Measurements from ENCODE around the gene DLEC1.
"Not testable (repeated sequence)": the region's sequence is repeated elsewhere in the genome, so short reads cannot be mapped to it uniquely, and the experiment has no call there.

DNA sequence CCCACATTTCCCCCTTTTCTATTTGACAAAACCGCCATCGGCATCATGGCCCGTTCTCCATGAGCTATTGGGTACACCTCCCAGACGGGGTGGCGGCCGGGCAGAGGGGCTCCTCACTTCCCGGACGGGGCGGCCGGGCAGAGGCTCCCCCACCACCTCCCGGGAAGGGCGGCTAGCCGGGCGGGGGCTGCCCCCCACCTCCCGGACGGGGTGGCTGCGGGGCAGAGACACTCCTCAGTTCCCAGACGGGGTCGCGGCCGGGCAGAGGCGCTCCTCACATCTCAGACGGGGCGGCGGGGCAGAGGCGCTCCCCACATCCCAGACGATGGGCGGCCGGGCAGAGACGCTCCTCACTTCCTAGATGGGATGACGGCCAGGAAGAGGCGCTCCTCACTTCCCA, 25.4 kb downstream of the DLEC1 start:
- TF ChIP-seq POLR2AphosphoS5 (IDR thresholded peaks at IDR 0.05; ENCODE audit: low read depth, low read length); TAF1 (IDR thresholded peaks at IDR 0.05; ENCODE audit: borderline replicate concordance, low read depth, low read length); POLR2A (IDR thresholded peaks at IDR 0.05; ENCODE audit: low read depth, low read length): not testable (repeated sequence)

Measured in GM12892 (cell line).